HG02588 (cell line): ENCODE data around the gene DEFB121.
"Not testable (repeated sequence)": the region's sequence is repeated elsewhere in the genome, so short reads cannot be mapped to it uniquely, and the experiment has no call there.

ENCODE experiments used
- ATAC-seq: cut with Tn5 transposase; IDR thresholded peaks from one replicate; pipeline ENCODE4 v1.9.1; 2021; ENCODE audit warnings: mild to moderate bottlenecking, moderate library complexity; ENCODE audit not compliant: unreplicated experiment

Gene DEFB121

DNA sequence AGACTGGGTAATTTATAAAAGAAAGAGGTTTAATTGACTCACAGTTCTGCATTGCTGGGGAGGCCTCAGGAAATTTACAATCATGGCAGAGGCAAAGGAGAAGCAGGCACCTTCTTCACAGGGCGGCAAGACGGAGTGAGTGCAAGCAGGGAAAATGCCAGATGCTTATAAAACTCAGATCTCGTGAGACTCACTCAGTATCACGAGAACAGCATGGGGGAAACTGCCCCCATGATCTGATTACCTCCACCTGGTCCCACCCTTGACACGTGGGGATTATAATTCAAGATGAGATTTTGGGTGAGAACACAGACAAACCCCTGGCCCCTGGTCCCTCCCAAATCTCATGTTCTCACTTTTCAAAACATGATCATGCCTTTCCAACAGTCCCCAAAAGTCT is 41.7 kb downstream of the DEFB121 start:
- not testable (repeated sequence) for ATAC-seq

- ATAC-seq, result no peak
These were observed 42.7 kb downstream of the DEFB121 start for GRCh38 chr20:31363295-31363694.

DNA sequence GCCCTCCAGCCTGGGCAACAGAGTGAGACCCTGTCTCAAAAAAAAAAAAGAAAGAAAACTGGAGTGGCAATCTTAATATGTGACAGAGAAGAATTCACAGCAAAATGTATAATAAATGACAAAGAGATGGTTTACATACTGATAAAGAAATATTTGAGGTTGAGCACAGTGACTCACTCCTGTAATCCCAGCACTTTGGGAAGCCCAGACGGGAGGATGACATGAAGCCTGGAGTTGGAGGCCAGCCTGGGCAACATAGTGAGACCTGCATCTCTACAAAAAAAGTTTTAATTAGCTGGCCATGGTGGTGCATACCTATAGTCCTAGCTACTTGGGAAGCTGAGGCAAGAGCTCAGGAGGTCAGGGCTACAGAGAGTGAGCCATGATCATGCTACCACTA is 50.0 kb downstream of the DEFB121 start:
- no peak for ATAC-seq
